HG03439 (cell line): ENCODE data around the gene TNNC2.
"Not testable (repeated sequence)": the region's sequence is repeated elsewhere in the genome, so short reads cannot be mapped to it uniquely, and the experiment has no call there.

Source experiments
- ATAC-seq: cut with Tn5 transposase; IDR thresholded peaks from one replicate; pipeline ENCODE4 v1.9.1; 2021; ENCODE audit warnings: mild to moderate bottlenecking, moderate library complexity; ENCODE audit not compliant: unreplicated experiment

Gene TNNC2

DNA sequence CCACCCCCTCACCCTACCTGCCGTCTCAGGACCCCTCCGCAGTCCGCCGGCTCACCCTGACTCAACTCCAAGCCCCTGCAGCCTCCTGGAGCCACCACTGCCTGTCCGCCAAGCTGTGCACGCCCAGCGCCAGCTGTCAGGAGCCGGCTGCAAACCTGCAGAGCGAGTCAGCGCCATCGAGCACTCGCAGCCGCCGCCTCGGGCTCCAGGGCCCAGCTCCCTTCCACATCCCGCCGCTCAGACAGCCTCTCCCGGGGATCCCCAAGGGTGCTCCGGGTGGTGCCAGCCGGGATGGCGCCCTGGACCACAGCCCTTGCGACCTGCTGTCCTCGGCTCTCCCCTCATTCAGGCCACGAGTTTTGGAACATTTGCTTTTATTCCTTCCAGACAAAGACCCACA is 4.3 kb downstream of the TNNC2 start:
- no peak for ATAC-seq

DNA sequence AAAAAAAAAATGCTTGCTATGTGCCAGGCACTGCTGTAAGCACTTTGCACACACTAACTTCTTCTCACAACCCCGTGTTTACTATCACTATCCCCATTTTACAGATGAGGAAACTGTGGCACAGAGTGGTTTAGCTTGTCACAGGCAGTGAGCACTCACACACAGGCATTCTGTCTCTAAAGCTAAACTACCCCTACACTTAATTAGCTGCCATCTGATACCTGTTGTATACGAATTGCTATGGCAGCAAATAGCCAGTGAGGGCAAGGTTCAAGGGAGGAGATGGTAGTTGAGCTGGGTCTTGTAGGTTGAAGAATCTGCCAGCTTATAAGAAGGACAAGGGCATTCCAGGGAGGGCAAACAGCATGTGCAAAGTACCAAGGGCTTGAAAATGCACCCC is 5.2 kb downstream of the TNNC2 start:
- ATAC-seq, result no peak

DNA sequence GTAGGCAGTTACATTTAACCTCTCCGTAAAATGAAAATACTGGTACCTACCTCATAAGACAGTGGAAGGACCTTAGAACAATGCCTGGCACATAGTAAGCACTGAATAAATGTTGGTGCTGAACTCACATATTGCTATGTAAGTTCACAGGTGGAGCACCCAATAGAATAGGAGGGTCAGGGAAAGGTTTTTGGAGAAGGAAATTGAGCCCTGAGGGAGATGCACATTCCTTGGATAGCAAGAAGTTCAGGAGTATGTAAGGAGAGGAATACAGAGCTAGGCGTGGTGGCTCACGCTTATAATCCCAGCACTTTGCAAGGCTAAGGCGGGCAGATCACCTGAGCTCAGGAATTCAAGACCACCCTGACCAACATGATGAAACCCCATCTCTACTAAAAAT is 7.6 kb downstream of the TNNC2 start:
- ATAC-seq, result no peak

DNA sequence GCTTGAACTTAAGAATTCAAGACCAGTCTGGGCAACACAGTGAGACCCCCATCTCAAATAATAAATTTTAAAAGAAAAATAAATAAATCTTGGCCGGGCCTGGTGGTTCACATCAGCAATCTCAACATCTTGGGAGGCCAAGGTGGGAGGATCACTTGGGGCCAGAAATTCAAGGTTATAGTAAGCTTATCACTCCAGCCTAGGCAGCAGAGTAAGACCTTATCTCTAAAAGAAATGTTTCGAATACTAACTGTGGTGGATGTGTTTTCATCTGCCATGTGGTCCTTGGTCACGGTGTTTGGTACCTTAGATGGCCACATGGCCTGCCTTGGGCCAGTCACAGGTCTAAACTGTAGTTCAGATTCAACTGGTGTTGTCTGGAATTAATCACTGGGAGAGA is 8.9 kb downstream of the TNNC2 start:
- ATAC-seq, result no peak

DNA sequence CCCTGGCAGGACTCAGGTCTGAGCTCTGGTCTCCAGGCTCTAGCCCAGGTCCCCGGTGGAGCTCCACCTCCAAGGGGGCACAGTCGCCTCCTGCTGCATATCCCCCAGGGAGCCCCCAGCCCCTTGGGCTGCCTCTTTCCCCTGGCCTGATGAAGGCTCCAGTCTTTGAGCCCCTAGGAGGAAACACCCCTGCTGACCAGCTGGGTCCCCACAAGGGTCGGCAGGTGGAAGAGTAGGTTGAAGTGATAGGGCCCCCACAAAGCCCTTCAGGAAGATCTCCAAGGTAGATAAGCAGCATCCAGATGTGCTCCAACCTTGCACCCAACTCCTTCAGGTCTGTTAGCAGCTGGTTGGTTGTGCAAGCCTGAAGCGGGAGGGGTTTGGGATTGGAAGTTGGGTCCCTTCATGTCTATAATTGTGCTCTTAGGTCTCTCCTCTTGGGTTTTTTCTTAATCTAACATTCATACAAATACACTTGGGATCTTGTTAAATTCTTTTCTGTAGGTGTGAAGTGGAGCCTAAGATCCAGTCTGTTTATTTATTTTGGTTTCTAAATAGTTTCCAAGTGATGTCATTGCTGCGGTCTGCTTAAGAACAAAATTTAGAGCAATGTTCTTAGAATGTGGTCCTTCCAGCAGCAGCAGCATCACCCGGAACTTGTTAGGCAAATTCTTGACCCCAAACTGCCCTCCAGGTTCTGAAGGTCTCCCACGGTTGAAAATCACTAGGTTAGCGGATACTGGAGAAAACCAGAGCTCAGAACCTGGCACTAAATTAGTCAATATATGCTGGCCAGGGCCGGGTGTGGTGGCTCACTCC is 9.5 kb downstream of the TNNC2 start:
- ATAC-seq, result no peak

DNA sequence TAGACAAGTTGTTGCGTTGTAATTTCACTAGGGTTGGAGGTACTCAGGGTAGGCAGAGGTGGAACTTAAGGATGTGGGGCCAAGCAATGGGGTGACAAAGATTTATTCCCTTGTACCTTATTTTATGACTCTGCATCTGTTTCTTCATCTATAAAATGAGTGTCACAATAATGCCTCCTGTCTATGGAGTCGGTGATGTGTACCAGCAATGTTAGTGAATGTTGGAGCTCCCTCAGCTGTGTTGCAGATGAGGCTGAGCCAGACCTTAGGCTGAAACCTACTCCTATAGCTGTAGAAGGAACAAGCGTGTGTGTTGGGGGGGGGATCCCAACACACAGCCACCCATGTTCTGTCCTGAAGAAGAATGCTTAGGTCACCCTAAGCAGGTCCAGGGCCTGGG is 10.2 kb downstream of the TNNC2 start:
- no peak for ATAC-seq

DNA sequence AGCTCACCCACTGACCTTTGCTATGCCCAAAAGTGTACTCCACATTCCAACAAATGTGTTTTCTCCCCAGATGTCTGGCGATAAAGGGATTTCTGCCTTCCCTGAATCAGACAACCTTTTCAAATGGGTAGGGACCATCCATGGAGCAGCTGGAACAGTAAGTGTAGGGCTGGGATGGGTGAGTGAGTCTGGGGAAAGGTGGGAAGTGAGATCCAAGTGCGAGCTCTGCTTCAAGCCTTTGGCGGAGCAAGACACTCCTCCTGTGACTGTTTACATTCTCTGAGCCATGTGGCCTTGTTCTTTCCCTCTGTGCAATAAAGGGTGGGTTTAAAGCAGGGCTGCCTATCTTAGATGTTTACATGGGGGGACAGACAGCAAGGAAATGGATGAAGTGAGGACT is 12.8 kb downstream of the TNNC2 start:
- no peak for ATAC-seq

DNA sequence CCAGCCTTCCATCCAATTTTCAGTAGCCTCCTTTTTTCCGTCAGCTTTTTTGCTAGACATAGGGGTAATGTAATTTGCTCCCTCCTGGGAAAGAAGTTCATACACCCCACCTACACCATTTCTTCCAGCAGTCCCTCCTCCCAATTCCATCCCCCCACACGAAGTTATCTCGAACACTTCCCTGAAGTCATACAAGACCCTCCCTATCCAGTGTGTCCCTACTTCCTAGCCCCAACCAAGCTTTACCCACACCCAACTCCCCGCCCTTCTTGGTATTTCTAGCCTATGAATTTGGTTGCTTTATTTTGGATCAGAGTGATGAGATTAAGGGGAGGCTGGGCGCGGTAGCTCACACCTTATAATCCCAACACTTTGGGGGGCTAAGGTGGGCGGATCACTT is 13.6 kb downstream of the TNNC2 start:
- ATAC-seq, result no peak

DNA sequence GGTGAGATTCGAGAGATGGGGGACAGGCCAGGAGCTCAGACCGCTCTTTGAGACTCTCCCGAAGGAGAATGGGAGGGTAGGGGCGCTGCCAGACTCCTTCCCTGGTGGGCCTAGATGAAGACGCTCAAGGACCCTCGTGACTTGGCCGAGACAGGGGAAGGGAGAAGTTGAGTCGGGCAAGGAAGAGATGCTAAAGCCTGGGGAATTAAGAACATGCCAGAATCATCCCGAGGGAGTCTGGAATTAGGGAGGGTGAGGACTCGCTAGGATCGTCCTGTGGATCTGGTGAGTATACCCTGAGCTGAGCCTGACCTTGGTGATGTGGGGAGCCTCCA is 14.1 kb downstream of the TNNC2 start:
- ATAC-seq, result peak; percentile 16

DNA sequence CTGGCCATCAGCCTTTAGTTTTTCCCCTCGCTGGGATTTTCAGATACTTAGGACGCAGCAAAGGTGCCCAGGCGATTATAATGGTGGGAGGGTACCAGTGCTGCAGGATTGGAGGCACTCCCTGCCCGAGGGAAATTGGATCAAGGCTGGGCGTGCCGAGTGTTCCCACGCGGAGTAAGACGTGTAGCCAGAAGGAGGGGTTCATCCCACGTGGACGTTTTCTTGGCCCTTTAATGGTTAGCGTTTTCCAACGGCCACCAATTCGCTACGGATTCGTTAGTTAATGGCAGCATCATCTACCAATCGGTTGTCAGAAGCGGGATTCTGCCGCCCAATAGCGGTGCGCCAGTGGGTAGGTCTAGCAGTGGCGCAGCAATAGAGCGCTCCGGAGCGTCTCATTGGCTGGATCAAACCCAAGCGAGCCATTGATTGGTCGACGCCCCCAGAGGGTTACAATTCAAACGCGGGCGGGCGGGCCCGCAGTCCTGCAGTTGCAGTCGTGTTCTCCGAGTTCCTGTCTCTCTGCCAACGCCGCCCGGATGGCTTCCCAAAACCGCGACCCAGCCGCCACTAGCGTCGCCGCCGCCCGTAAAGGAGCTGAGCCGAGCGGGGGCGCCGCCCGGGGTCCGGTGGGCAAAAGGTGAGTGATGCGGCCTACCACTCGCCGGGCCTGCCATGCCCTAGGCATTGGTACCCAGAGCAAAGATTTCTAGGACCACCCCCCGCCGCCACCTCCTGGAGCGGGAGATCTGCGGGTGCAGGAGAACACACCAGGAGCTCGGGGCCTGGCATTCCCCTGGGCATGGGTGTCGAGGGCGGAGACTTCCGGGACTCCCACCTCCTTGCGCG is 14.7 kb downstream of the TNNC2 start, which contains the start of gene UBE2C:
Gene UBE2C, plus strand, starts transcription at position 488 of the 849 bp plus-strand sequence. Its CDS starts 52 bp downstream, at position 540.
- ATAC-seq, result peak; percentile 93

DNA sequence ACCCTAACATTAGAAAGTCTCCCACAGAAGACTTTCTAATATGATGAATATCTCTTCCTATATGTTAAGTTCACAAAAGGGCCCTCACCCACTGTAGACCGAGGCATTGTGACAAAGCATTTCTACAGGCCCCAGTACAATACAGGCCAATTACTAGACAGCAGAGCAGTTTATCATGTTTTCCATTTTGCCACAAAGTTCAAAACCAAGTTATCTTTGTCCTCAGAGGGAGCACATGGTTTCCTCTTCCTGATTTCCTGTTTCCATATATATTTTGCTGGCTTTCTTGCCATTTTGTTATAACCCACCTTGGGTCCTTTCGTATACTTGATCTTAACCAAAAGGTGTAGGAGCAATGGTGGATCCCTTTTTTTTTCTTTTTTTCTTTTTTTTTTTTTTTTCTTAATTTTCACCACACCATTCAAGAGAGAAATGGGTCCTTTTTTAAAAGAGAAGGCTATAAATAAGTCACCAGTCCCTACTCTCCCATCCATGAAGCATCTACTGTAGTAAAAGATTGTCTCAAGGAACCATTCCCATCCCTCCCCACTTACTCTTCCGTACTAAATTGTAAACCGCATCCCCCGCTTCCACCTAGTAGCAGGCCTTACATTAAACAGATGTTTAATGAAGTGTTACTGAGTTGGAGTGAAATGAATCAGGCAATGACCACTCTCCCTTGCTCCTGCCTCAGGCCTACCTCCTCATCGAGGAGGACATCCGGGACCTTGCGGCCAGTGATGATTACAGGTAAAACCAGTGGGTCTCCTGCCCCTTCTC is 16.7 kb downstream of the TNNC2 start:
- no peak for ATAC-seq

DNA sequence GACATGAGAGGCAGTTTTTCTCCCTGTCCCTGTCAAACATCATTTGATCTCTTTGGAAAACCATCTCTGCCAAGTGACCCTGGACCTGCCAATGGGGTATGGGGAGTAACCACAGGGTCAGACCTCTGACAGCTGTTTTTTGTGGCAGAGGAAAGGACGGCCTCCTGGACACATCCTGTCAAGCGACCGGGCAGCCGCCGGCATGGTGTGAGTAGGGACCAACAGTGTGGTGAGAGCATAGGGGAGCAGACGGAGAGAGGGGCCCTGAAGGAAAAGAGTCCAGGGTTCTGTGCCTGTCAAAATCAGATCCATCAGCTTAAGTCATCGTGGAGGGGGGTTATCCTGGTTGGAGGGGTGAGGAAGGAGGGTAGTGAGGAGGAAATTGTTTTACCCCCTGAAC is 25.3 kb downstream of the TNNC2 start:
- no peak for ATAC-seq

DNA sequence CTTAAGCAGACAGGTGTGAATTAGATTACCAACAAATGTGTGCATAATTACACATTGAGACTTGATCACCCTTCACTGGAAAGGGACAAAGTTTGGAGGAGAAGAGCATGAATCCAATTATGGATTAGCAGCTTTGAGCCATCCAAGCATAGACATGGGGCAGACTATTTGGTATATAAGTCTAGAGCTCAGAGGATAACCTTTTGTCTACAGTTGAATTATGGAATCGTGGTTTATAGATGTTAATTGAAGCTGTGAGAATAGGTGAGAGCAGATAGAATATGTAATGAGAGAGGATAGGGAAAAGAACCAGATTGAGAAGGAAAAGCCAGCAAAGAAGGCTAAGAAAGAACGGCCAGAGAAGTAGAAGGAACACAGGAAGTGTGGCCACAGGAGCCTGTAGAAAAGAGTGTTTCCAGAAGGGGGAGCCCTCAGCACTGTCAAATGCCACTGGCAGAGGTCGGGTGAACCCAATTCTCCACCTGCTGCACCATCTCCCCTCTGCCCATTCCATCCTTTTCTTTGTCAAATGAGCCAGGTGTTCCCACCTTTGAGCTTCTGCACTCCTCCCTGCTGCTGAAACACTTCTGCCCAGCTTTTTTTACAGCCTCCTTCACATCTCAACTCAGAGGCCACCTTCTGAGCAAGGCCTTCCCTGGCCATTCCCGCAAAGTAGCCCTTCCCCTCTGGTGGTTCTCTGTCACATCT is 28.0 kb downstream of the TNNC2 start:
- no peak for ATAC-seq

DNA sequence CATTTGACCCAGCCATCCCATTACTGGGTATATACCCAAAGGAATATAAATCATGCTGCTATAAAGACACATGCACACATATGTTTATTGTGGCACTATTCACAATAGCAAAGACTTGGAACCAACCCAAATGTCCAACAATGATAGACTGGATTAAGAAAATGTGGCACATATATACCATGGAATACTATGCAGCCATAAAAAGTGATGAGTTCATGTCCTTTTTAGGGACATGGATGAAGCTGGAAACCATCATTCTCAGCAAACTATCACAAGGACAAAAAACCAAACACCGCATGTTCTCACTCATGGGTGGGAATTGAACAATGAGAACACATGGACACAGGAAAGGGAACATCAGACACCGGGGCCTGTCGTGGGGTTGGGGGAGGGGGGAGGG is 29.2 kb downstream of the TNNC2 start:
- ATAC-seq, result not testable (repeated sequence)

DNA sequence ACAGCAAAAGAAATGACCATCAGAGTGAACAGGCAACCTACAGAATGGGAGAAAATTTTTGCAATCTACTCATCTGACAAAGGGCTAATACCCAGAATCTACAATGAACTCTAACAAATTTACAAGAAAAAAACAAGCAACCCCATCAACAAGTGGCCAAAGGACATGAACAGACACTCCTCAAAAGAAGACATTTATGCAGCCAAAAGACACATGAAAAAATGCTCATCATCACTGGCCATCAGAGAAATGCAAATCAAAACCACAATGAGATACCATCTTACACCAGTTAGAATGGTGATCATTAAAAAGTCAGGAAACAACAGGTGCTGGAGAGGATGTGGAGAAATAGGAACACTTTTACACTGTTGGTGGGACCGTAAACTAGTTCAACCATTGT is 29.6 kb downstream of the TNNC2 start:
- ATAC-seq, result not testable (repeated sequence)

DNA sequence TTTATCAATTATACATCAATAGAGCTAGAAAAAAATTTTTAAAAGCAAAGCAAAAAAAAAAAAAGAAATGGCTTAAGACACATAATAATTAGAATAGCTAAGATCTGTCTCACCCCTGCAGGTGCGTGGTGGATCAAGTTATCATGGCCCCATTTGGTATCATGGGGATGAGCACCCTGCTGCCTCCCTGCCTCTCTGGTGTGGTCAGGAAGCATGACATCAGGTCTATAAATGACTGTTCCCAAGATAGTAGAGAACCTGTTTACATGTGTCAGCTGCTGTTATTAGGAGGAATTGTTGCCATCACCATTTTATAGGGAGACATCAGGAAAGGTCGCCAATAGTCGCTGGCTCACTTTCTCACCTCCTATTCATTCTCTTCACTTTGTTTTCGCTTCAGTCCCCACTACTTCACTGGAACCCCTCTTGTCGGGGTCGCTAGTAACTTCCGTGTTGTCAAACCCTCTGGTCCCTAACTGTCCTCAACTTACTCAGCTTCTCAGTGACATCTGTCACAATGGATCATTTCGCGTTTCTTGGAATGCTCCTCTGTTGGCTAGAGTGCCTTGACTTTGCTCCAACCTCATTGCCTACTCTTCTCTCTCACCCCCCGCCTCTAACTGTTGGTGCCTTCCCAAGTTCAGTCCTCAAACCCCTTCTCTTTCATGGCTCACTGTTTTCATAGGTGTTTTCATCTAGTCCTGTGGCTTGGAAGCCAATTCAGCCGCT is 30.6 kb downstream of the TNNC2 start:
- no peak for ATAC-seq

DNA sequence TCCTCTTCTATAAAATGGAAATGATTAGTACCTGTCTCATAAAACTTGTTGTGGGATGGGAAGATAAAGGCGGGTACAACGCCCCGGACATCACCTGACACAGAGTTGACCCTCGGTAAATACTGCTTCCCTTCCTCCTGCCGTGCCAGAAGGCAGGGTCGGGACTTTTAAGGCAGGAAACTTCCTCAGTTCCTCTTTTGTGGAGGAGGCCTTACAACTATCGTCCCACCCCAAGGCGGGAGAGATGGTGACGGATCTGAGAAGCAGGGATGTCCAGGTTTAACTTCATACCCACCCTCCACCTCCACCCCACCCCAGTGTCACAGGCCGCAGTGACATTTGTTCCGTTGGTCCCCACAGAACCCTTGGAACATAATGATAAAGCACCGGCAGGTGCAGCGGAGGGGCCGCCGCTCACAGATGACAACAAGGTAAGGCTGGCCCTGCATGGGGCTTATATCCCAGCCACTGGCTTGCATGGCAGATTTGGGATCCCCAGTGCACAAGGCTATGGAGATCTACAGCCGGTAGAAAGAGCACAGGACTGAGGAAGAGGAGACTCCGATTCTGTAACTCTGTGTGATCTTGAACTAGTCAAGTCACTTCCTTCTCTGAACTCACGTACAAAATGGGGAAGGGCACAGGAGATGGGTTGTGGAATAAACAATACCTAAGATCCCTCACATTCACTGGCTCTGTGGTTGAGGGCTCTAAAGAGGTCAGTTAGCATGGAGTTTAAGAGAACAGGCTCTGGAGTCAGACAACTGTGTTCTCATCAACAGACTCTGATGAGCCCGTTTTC is 34.6 kb downstream of the TNNC2 start:
- ATAC-seq, result no peak

DNA sequence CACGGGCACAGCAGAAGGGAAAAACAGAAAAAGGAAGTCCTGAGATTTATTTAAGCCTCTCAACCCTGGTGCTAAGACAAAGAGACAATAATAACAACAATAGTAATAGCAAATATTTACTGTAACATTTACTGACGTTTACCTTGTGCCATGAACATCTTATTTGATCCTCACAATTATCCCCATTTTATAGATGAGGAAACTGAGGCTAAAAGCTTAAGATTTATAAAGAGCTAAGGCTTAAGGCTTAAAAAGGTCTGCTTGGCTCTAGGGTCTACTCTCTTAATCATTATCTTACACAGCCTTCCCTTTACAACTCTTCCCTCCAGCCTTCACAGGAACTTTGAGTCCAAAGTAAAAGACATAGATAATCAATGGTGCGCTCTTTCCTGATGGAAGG is 38.8 kb downstream of the TNNC2 start:
- ATAC-seq, result no peak

DNA sequence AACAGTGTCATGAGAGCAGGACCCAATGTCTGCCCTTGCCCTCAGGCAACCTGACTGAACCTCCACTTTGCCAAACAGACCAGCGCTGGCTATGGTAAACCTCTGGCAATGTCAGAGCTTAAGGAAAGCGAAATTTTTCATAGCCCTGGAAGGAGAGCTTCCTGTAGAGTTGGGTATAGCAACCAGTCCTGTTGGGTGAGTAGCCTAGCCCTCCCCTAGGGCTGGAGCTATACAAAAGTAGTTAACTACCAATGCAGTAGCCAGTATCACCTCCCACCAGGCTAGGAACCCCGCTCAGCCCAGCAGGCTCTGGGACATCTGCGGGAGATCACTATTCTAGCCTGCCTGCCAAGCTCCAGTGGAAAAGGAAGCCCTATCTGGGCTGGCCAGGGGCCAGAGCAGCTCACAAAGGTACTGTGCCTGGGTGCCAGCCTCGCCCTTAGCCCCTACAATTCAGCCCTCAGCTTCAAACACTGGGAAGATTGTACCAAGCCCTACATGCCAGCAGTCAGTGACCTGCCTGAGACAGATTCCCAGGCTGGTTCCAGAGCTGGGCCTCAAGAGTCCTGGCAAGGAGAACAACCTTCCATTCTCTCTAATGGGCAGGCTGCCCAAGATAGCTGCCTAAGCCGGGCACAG is 43.3 kb downstream of the TNNC2 start:
- no peak for ATAC-seq
